ENCODE results near the gene DEGS1.

- no peak for TF ChIP-seq CTCF (conservative IDR thresholded peaks at IDR 0.05; ENCODE audit: low read depth, low read length)
- TF ChIP-seq EZH2 (IDR thresholded peaks at IDR 0.05; ENCODE audit: low read length, unreplicated experiment): no peak
- no peak for TF ChIP-seq EZH2phosphoT487 (IDR thresholded peaks at IDR 0.05; ENCODE audit: borderline replicate concordance, low read length)
Measured at GRCh38 chr1:224201853-224202252, 18.8 kb downstream of the DEGS1 start.

Data from PC-3 (cell line).